Upper lobe of right lung (tissue), 1 donor: ENCODE measurements around the gene B4GALT2. TPM values are rescaled to one million over a fixed set of nuclear protein-coding genes. Genes with fewer than 3 reads are reported as not detected.

Experiments
- ATAC-seq: fragments of 200-7000 bp; cut with Tn5 transposase; one replicate; pipeline ENCODE4 v1.9.1; 2020; ENCODE audit warnings: mild to moderate bottlenecking, moderate library complexity
- DNase-seq: peaks from one replicate; pipeline ENCODE4 v3.0.0-alpha.2; 2020
- H3K27ac ChIP-seq: fragments of 200-600 bp; one replicate; pipeline ENCODE4 v1.8.0; 2022
- H3K27me3 ChIP-seq: fragments of 200-600 bp; one replicate; pipeline ENCODE4 v1.8.0; 2022; ENCODE audit warnings: mild to moderate bottlenecking
- H3K36me3 ChIP-seq: fragments of 200-600 bp; one replicate; pipeline ENCODE4 v1.8.0; 2022
- H3K4me1 ChIP-seq: fragments of 200-600 bp; one replicate; pipeline ENCODE4 v1.8.0; 2022
- H3K4me3 ChIP-seq: fragments of 200-600 bp; one replicate; pipeline ENCODE4 v1.8.0; 2022; ENCODE audit warnings: mild to moderate bottlenecking
- H3K9me3 ChIP-seq: fragments of 200-600 bp; one replicate; pipeline ENCODE4 v1.8.0; 2022
- CTCF ChIP-seq: fragments of 200-600 bp; IDR thresholded peaks from one replicate; pipeline ENCODE4 v1.8.0; 2022; ENCODE audit warnings: antibody characterized with exemption
- intact Hi-C: fragments of 100-400 bp; cut with DNase I; formaldehyde crosslinking; loops from one replicate; pipeline ENCODE4 v1.11.0; 2022
- long read RNA-seq: library from polyadenylated mRNA; unstranded; transcript quantifications from one replicate; pipeline ENCODE4 v2.0.0, GENCODE V29; 2021
- total RNA-seq: library from RNA; stranded (reverse); fragmentation: NEBNext Ultra II Directional; extraction: Animal tissue kit (Norgen Biotek cat#: 25700); gene quantifications from one replicate; pipeline ENCODE4 v1.2.1, GENCODE V29; 2021
- donor health status: DM: no; HTN: yes; CAD: no; lungs with severe emphysema.

The B4GALT2 gene
- 23.8 TPM for total RNA-seq
- long read RNA-seq, transcript B4GALT2-203 (7 exons, 2,203 nt) = major isoform, 48 of 72 reads
- long read RNA-seq, partial matches to known transcripts = 9 of 72 reads
- long read RNA-seq, other reads (novel, unspliced or antisense) = 14 of 72 reads

GRCh38 chr1:43978551-43979260, at the start of gene B4GALT2:
Gene B4GALT2, plus strand, starts transcription at chr1:43979210. Its CDS starts 1,951 bp downstream, at chr1:43981161.
- no peak for TF ChIP-seq CTCF
- peaks cover 23% of the 10 kb centered on the region for H3K36me3 ChIP-seq
- intact Hi-C loops = no loop called here
- peak within 1 kb of the TSS; percentile 73 for H3K4me3 ChIP-seq
- DNase-seq = peak; percentile 78
- peak within 1 kb of the TSS; percentile 51 for H3K27ac ChIP-seq
- ATAC-seq = peak; percentile 17
- no peaks in the 10 kb centered on the region for H3K9me3 ChIP-seq
- peaks cover 31% of the 10 kb centered on the region for H3K4me1 ChIP-seq
- H3K27me3 ChIP-seq = no peaks in the 10 kb centered on the region

- Histone ChIP-seq H3K4me3 (no peak overlapping the region), H3K27me3 (peaks cover 14% of the 10 kb centered on the region), H3K4me1 (peaks cover 12% of the 10 kb centered on the region), H3K9me3 (no peaks in the 10 kb centered on the region), H3K36me3 (no peaks in the 10 kb centered on the region), H3K27ac (no peak overlapping the region)
- DNase-seq (no peak), ATAC-seq (peak; percentile 3)
- intact Hi-C loops = no loop called here
- peak; percentile 37 for TF ChIP-seq CTCF
Observed at GRCh38 chr1:43930168-43930948, 48.7 kb upstream of the B4GALT2 start.

GRCh38 chr1:43930949-43931275, 48.1 kb upstream of the B4GALT2 start:
- Histone ChIP-seq H3K27me3 (peaks cover 19% of the 10 kb centered on the region), H3K4me1 (peaks cover 16% of the 10 kb centered on the region)
- intact Hi-C loops = no loop called here

GRCh38 chr1:43931711-43932660, 47.0 kb upstream of the B4GALT2 start:
- no peak overlapping the region for H3K4me3 ChIP-seq
- intact Hi-C loops = no loop called here
- no peak for TF ChIP-seq CTCF
- H3K27ac ChIP-seq = no peak overlapping the region
- H3K27me3 ChIP-seq = peaks cover 21% of the 10 kb centered on the region
- ATAC-seq = no peak
- peaks cover 21% of the 10 kb centered on the region for H3K4me1 ChIP-seq
- H3K9me3 ChIP-seq = no peaks in the 10 kb centered on the region
- no peaks in the 10 kb centered on the region for H3K36me3 ChIP-seq
- no peak for DNase-seq

More at GRCh38 chr1:43930949-43931275, 48.1 kb upstream of the B4GALT2 start:
- DNase-seq (no peak), ATAC-seq (no peak)
- no peak overlapping the region for H3K4me3 ChIP-seq
- H3K9me3 ChIP-seq = no peaks in the 10 kb centered on the region
- no peaks in the 10 kb centered on the region for H3K36me3 ChIP-seq
- TF ChIP-seq CTCF = no peak
- H3K27ac ChIP-seq = no peak overlapping the region

GRCh38 chr1:43932786-43933385, 46.1 kb upstream of the B4GALT2 start:
- Histone ChIP-seq H3K27me3 (peaks cover 21% of the 10 kb centered on the region), H3K9me3 (no peaks in the 10 kb centered on the region), H3K36me3 (no peaks in the 10 kb centered on the region), H3K27ac (no peak overlapping the region), H3K4me1 (peaks cover 21% of the 10 kb centered on the region), H3K4me3 (peak overlapping the region; percentile 46)
- TF ChIP-seq CTCF = no peak
- intact Hi-C loops = no loop called here
- DNase-seq (no peak), ATAC-seq (no peak)
